ENCODE results near the gene MYL3. TPM values are rescaled to one million over a fixed set of nuclear protein-coding genes. Genes with fewer than 3 reads are reported as not detected.

MYL3 gene
- total RNA-seq, 1 donor, result 1.7 TPM

- TF ChIP-seq CTCF (IDR thresholded peaks at IDR 0.05; ENCODE audit: insufficient read depth, low read depth, low read length), result no peak
- no peak for DNase-seq (ENCODE audit: low read depth)
- H3K4me3 ChIP-seq (ENCODE audit: low read depth, low read length), result no peak overlapping the region
Measured at GRCh38 chr3:46857485-46858341, 5.5 kb downstream of the MYL3 start.

DNA sequence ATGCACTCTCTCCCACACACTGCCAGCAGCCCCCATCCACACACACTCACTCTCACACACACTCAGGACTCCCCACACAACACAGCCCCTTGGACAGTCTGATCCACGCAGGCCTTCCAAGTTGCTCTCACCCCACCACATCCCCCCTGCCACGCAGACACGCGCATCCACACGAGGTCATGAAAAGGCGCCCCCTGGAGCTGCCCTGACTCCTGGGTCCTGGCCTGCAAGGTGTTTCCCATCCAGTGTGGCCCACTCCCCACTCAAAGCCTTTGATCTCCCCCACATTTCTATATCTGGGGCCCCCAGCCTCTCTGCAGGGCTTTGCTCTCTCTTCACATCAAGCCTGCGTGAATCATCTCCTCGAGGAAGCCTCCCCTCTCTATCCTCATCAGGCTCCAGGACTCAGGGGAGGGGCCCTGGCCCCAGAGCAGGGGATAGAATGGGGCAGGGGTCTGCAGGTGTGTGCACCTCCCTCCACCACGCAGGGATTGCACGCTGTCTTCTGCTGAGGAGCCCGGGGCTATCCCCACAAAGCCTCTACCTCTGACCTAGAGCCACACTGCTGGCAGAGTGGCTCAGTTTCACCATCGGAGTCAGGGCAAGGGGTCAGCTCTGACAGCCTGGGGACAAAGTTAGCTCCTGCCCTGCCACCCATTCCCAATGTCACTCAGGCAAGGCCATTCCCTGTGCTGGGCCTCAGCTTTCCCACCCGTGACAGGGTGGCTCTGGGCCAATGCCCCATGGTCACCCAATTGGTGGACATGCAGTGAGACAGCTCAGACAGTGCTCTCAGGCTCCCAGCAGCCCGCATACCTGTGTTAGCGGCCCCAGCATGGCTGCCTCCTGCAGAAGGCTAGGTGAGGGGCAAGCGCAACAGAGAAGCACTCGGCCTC, 6.4 kb downstream of the MYL3 start:
- no peak for DNase-seq (ENCODE audit: low read depth)
- TF ChIP-seq CTCF (IDR thresholded peaks at IDR 0.05; ENCODE audit: insufficient read depth, low read depth, low read length), result no peak
- no peak overlapping the region for H3K4me3 ChIP-seq (ENCODE audit: low read depth, low read length)

GRCh38 chr3:46854555-46854991, 8.7 kb downstream of the MYL3 start:
- no peak for DNase-seq (ENCODE audit: low read depth)
- TF ChIP-seq CTCF (IDR thresholded peaks at IDR 0.05; ENCODE audit: insufficient read depth, low read depth, low read length), result no peak

DNA sequence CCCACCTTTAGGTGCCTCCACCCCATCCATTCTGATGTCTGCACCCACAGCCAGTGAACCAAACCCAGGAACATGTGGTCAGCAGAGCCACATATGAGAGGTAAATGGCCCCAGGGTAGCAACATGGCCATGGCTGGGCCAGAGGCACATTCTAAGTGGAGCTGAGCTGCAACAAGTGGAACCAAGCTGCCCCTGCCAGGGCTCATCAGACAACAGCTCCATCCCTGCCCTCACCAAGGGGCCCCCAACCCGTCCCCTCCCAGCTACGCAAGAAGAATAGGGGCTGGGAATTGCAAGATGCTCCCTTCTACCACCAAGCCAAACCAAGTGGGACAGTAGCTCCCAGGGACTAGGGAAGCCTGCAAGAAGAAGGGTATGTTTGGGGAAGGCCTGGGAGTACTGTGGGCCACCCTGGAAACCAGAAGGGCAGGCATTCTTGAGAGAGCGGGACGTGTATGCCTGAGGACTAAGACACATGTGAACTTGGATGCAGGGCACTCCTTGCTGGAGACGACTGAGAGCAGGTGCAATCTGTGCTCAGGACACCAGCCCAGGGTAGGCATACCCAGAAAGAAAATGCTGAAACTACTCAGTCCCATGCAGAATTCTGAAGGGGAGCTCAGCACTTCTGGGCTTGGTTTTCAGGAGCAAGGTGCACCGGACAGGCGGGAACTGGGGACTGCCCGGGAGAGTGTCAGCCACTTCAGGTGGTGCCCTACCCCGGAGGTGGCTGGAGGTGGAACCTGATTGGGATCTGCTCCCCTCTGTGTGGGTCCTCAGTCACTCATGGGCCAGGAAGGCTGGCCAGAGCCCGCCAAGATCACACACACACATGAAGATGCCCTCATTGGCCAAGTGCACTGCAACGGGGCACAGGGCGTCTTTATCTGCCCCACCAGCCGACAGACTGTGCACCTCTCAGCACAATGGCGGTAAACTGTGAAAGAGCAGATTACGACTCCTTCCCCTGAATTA, 9.5 kb downstream of the MYL3 start:
- H3K4me3 ChIP-seq (ENCODE audit: low read depth, low read length), result no peak overlapping the region
- DNase-seq (ENCODE audit: low read depth), result no peak
- no peak for TF ChIP-seq CTCF (IDR thresholded peaks at IDR 0.05; ENCODE audit: insufficient read depth, low read depth, low read length)

More at GRCh38 chr3:46854555-46854991, 8.7 kb downstream of the MYL3 start:
- H3K4me3 ChIP-seq (ENCODE audit: low read depth, low read length), result no peak overlapping the region

DNA sequence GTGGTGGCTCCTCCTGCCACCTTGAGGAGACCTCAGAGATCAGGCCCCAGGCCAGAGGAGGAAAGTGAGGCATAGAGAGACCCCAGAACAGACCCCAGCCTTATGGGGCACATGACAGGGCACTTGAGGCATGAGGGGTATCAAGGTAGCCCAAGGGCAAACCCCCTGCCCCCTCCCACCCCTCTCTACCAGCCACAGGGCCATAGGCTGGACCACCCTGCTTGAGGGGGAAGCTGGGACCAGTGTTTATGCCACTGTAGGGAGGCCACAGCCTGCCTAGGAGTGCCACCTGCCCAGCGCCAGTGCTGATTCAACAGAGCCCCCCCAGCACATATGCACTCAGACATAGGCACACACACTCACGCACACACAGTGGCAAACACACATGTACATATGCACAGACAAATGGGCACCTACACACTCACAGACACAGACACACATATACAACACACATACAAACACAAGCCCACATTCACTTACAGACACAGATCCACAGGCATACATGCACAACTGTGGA, 10.3 kb downstream of the MYL3 start:
- TF ChIP-seq CTCF (IDR thresholded peaks at IDR 0.05; ENCODE audit: insufficient read depth, low read depth, low read length), result no peak
- H3K4me3 ChIP-seq (ENCODE audit: low read depth, low read length), result no peak overlapping the region
- DNase-seq (ENCODE audit: low read depth), result no peak

DNA sequence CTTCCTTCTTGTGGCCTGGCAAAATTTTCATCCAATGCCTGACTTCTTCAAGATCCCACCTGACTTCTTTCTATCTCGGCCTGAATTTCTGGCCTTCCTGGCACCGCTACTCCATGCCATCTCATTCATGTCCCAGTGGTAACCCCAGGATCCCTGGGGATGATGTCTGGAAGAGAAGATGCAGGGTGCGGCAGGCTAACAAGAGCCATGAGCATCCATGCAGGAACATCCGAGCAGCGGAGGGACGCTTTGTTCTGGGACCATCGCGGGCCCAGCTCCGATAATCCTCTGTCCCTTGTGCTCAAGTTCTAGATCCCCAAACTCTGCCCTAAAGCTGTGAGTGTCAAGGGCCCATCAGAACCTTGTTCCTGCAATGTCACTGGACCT, 10.9 kb downstream of the MYL3 start:
- DNase-seq (ENCODE audit: low read depth), result no peak
- TF ChIP-seq CTCF (IDR thresholded peaks at IDR 0.05; ENCODE audit: insufficient read depth, low read depth, low read length), result no peak
- H3K4me3 ChIP-seq (ENCODE audit: low read depth, low read length), result no peak overlapping the region

All from fibroblast of villous mesenchyme (primary cell).